Loucy (cell line): ENCODE measurements around the gene BHLHA15.

Experiments used
- H2AFZ ChIP-seq: fragments of 200-600 bp; sonication (generic); 2 replicates; pipeline ENCODE4 v1.6.0; 2016; ENCODE audit warnings: antibody characterized with exemption, mild to moderate bottlenecking, low read length, moderate library complexity
- H3F3A ChIP-seq: fragments of 200-600 bp; 2 replicates; pipeline ENCODE4 v1.6.0; 2016; ENCODE audit warnings: antibody characterized with exemption, low read depth, mild to moderate bottlenecking
- H3K27me3 ChIP-seq: fragments of 200-600 bp; sonication (generic); 2 replicates; pipeline ENCODE4 v1.6.1; 2014; ENCODE audit warnings: low read length, mild to moderate bottlenecking; ENCODE audit not compliant: insufficient read depth, poor library complexity, severe bottlenecking
- H3K36me3 ChIP-seq: fragments of 200-600 bp; sonication (generic); 2 replicates; pipeline ENCODE4 v1.6.1; 2016; ENCODE audit warnings: low read length; ENCODE audit not compliant: insufficient read depth
- H3K4me1 ChIP-seq: fragments of 200-600 bp; sonication (generic); 2 replicates; pipeline ENCODE4 v1.5.1; 2014; ENCODE audit warnings: low read length, mild to moderate bottlenecking; ENCODE audit not compliant: insufficient read depth, poor library complexity, severe bottlenecking
- H3K4me2 ChIP-seq: fragments of 200-600 bp; sonication (generic); 2 replicates; pipeline ENCODE4 v1.6.0; 2014; ENCODE audit warnings: antibody characterized with exemption, low read length, low read depth, mild to moderate bottlenecking; ENCODE audit not compliant: poor library complexity, severe bottlenecking
- H3K4me3 ChIP-seq: fragments of 200-600 bp; sonication (generic); 2 replicates; pipeline ENCODE4 v1.5.1; 2014; ENCODE audit warnings: low read length, mild to moderate bottlenecking, mixed read lengths; ENCODE audit not compliant: poor library complexity, severe bottlenecking
- H3K79me2 ChIP-seq: fragments of 200-600 bp; sonication (generic); 2 replicates; pipeline ENCODE4 v1.6.1; 2014; ENCODE audit warnings: low read length; ENCODE audit not compliant: insufficient read depth
- H3K9ac ChIP-seq: fragments of 200-600 bp; sonication (generic); 2 replicates; pipeline ENCODE4 v1.6.0; 2014; ENCODE audit warnings: mild to moderate bottlenecking, low read depth, low read length, moderate library complexity; ENCODE audit not compliant: poor library complexity, severe bottlenecking
- H3K9me2 ChIP-seq: fragments of 200-600 bp; sonication (generic); replicated peaks from 2 replicates; pipeline ENCODE4 v1.6.1; 2016; ENCODE audit warnings: low read depth, low read length, mixed read lengths
- H3K9me3 ChIP-seq: fragments of 200-600 bp; sonication (generic); 2 replicates; pipeline ENCODE4 v1.6.1; 2014; ENCODE audit warnings: mild to moderate bottlenecking, antibody characterized with exemption, low read length, low read depth; ENCODE audit not compliant: insufficient read depth
- H4K20me1 ChIP-seq: fragments of 200-600 bp; sonication (generic); 2 replicates; pipeline ENCODE4 v1.6.0; 2014; ENCODE audit warnings: antibody characterized with exemption, low read length, mild to moderate bottlenecking; ENCODE audit not compliant: insufficient read depth, poor library complexity, severe bottlenecking
- EZH2phosphoT487 ChIP-seq: fragments of 200-600 bp; IDR thresholded peaks from 2 replicates; pipeline ENCODE4 v1.6.1; 2018; ENCODE audit warnings: antibody characterized with exemption, mild to moderate bottlenecking, moderate library complexity, borderline replicate concordance
- TF ChIP-seq, protein P1 (sequence below): fragments of 200-600 bp; sonication (generic); conservative IDR thresholded peaks from 2 replicates; pipeline ENCODE4 v1.5.1; 2014; ENCODE audit warnings: mild to moderate bottlenecking, antibody characterized with exemption, low read length

Gene BHLHA15

DNA sequence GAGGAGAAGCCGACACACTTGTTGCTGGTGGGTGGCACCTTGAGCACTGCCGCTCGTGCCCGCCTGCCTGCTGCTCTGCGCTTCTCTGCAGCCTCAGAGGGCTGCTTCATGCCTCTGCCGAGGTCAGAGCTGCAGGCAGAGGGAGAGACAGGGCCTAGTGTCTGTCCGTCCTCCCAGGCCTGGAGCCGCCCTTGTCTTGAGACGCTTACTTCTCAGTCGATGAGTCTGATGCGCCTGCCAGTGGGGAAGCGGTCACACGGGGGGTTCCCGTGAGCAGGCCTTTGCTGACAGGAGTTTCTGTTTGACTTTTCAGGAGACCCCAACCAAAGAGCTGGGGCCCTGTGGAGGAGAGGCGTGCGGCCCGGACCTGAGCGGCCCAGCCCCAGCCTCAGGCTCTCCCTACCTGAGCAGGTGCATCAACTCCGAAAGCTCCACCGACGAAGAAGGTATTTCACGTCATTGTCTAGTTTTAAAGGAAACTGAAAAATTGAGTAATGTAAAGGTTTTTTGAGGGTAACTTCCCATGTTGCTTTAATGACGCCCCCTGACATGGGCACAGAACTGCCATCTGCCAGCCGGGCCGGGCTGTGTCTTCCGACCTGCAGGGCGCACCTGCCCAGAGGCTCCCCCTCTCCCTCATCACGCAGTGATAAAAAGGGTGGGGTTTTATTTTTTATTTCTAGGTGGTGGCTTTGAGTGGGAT, 7.8 kb upstream of the BHLHA15 start:
- Histone ChIP-seq H3K79me2 (peaks cover 10% of the 10 kb centered on the region; the same call in 1 of the 2 replicates), H3K9ac (peak overlapping the region; percentile 66), H3K4me1 (peaks cover 27% of the 10 kb centered on the region), H2AFZ (no peak overlapping the region; the same call in 1 of the 2 replicates), H3K9me2 (no peaks in the 10 kb centered on the region), H3K9me3 (no peaks in the 10 kb centered on the region), H3K4me3 (peak overlapping the region; percentile 51), H3K4me2 (peak overlapping the region; percentile 69), H4K20me1 (no peaks in the 10 kb centered on the region), H3K36me3 (peaks cover 27% of the 10 kb centered on the region; the same call in 1 of the 2 replicates), H3K27me3 (no peaks in the 10 kb centered on the region), H3F3A (no peaks in the 10 kb centered on the region)
- no peak for TF ChIP-seq EZH2phosphoT487
- TF ChIP-seq, protein P1, sequence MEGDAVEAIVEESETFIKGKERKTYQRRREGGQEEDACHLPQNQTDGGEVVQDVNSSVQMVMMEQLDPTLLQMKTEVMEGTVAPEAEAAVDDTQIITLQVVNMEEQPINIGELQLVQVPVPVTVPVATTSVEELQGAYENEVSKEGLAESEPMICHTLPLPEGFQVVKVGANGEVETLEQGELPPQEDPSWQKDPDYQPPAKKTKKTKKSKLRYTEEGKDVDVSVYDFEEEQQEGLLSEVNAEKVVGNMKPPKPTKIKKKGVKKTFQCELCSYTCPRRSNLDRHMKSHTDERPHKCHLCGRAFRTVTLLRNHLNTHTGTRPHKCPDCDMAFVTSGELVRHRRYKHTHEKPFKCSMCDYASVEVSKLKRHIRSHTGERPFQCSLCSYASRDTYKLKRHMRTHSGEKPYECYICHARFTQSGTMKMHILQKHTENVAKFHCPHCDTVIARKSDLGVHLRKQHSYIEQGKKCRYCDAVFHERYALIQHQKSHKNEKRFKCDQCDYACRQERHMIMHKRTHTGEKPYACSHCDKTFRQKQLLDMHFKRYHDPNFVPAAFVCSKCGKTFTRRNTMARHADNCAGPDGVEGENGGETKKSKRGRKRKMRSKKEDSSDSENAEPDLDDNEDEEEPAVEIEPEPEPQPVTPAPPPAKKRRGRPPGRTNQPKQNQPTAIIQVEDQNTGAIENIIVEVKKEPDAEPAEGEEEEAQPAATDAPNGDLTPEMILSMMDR, result no peak

DNA sequence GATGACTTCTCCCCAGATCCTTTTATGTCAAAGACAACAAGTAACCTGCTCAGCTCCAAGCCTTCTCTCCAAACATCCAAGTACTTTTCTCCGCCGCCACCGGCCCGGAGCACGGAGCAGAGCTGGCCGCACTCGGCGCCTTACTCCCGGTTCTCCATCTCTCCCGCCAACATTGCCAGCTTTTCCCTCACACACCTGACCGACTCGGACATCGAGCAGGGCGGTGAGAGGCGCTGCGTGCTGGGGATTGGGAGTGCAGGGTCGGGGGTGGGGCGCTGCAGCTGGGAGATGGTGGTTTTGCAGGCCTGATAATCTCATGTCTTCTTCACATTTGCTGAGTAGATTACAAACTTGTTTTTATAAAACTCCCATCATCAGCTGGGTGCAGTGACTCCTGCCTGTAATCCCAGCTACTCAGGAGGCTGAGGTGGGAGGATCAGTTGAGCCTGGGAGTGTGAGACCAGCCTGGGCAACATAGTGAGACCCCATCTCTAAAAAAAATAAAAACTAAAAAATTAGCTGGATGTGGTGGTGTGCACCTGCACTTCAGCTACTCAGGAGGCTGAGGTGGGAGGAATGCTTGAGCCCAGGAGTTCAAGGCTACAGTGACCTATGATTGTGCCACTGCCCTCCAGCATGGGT, 7.2 kb upstream of the BHLHA15 start:
- Histone ChIP-seq H3K36me3 (peaks cover 27% of the 10 kb centered on the region; the same call in 1 of the 2 replicates), H3F3A (no peaks in the 10 kb centered on the region), H3K27me3 (no peaks in the 10 kb centered on the region), H3K79me2 (peaks cover 10% of the 10 kb centered on the region; the same call in 1 of the 2 replicates), H2AFZ (no peak overlapping the region), H3K4me1 (peaks cover 27% of the 10 kb centered on the region), H3K4me3 (no peak overlapping the region), H4K20me1 (no peaks in the 10 kb centered on the region), H3K4me2 (no peak overlapping the region), H3K9me2 (no peaks in the 10 kb centered on the region), H3K9ac (no peak overlapping the region), H3K9me3 (no peaks in the 10 kb centered on the region)
- TF ChIP-seq, protein P1, result no peak
- no peak for TF ChIP-seq EZH2phosphoT487

DNA sequence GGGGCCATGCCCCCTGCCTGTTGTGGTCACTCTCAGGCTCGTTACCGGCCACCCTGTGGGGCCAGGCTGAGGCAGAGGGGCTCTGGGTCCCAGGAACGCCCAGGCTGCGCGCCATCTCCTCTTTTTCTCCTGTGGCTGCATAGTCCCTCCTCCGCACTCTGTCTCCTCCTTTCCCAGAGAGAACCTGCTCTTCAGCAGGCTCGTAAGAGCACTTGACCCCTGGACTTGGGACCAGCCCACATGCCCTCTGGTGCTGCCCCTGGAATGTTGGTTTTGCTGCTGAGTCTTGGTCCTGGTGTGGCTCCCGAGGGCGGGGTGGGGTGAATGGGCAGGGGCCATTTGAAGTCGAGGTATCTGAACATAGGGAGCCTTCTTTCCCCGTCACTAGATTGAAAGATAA, 6.6 kb upstream of the BHLHA15 start:
- no peak overlapping the region for H3K4me3 ChIP-seq

More for the DNA sequence above, 6.6 kb upstream of the BHLHA15 start:
- Histone ChIP-seq H3K9ac (no peak overlapping the region), H2AFZ (no peak overlapping the region), H3K9me2 (no peaks in the 10 kb centered on the region), H3K9me3 (no peaks in the 10 kb centered on the region), H3K4me1 (peaks cover 27% of the 10 kb centered on the region), H3K79me2 (peaks cover 10% of the 10 kb centered on the region; the same call in 1 of the 2 replicates), H3K27me3 (no peaks in the 10 kb centered on the region), H4K20me1 (no peaks in the 10 kb centered on the region), H3F3A (no peaks in the 10 kb centered on the region), H3K4me2 (no peak overlapping the region), H3K36me3 (peaks cover 27% of the 10 kb centered on the region; the same call in 1 of the 2 replicates)
- TF ChIP-seq, protein P1, result no peak
- no peak for TF ChIP-seq EZH2phosphoT487
